Measurements from ENCODE around the gene UBE2L3.

Gene UBE2L3

GRCh38 chr22:21669026-21669425 is 101.5 kb downstream of the UBE2L3 start:
- in situ Hi-C loops (cut with MboI; ENCODE audit: low sequenced_read_pairs, unreplicated experiment), result no loop called here
- no peak for DNase-seq (ENCODE audit: low spot score)
- TF ChIP-seq CTCF (IDR thresholded peaks at IDR 0.05; ENCODE audit: borderline replicate concordance, control extremely low read depth, extremely low read depth, insufficient read depth, missing control alignments), result no peak

- no peak for DNase-seq (ENCODE audit: low spot score)
- in situ Hi-C loops (cut with MboI; ENCODE audit: low sequenced_read_pairs, unreplicated experiment), result no loop called here
- TF ChIP-seq CTCF (IDR thresholded peaks at IDR 0.05; ENCODE audit: borderline replicate concordance, control extremely low read depth, extremely low read depth, insufficient read depth, missing control alignments), result no peak
Observed at GRCh38 chr22:21672107-21672629, 104.7 kb downstream of the UBE2L3 start.

Data from GM13976 (cell line).